Central memory CD4-positive, alpha-beta T cell (primary cell): Measurements from ENCODE around the gene OMP.
"Not testable (repeated sequence)": the region's sequence is repeated elsewhere in the genome, so short reads cannot be mapped to it uniquely, and the experiment has no call there.

Source experiments
- DNase-seq: peaks from one replicate; pipeline ENCODE4 v3.0.0; 2022

The OMP gene

DNA sequence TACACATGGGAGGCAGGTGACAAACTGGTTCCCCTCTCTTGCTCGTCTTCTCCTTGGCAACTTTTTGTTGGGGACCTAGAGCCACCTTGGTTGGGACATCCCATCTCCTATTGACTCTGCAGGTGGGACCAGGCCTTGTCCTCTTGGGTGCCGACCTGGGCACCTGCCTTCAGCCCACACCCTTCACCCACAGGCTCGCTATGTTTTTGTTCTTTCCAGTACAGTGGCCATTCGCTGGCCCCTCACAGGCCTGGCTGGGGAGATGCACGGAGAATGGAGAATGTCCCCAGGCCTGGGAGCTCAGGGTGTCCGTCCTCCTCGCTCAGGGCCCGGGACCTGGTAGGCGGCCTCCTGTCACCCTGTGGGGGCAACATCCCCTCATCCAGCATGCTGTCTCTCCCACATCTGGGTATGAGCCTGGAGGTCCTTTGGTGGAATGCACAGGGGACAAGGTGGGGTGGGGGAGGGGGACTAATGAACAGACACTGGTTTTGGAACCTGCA lies 14.9 kb upstream of the OMP start:
- DNase-seq = no peak

DNA sequence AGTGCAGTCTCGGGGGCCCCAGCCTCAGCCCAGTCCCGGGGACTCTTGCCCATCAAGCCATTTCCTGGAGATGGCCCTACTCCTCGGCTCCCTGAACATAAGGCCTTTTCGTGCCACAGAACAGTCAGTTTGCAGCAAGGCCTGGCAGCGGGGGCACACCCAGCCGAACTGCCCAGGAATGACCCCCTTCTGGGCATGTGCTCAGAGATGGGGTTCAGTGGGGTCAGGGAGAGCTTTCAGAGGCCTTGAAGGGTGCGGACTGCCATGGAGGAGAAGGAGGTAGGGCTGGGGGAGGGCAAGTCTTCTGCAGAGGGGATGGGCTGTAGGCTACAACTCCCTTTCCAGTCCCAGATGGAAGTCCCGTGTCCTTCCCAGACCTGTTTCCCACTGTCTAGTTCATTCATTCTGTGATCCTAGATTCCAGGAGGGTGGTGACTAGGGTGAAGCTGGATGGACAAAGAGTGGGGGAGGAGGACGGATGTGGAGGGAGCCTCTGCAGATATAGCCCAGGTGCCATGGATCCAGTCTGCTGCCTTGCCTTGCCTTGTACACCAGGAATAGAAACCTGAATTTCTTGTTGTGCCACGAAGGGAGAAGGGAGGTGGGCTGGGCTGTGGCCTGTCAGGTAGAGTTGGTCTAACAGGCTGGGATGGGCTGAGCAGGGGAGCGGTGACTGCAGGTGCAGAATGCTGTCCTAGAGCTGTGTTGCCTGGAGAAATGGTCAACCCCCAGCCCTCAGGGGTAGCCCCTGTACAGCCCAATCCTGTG lies 14.2 kb upstream of the OMP start:
- no peak for DNase-seq

DNA sequence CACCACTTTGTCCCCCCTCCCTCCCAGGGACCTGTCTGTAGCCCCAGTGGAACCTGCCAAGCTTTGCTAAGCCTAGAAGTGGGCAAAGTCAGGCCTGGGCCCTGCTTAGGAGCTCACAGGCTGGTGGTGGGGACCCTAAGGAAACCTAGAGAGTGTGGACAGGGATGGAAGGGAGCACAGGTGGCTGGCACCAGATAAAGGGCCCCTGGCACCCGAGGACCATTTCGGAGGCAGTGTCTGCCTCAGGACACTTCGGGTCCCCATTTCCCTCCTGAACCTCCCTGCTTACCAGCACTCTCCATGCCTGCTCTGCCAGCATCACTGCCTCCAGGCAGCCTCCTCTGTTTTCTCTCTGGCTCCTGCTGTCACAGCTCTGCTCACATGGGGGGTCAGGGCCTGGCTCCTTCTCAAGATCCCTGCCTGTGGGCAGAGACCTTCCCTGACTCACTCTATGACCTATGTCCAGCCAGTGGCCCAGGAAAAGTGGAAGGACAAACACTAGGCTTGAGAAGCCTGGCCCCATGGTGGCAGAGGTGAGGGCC lies 13.6 kb upstream of the OMP start:
- no peak for DNase-seq

DNA sequence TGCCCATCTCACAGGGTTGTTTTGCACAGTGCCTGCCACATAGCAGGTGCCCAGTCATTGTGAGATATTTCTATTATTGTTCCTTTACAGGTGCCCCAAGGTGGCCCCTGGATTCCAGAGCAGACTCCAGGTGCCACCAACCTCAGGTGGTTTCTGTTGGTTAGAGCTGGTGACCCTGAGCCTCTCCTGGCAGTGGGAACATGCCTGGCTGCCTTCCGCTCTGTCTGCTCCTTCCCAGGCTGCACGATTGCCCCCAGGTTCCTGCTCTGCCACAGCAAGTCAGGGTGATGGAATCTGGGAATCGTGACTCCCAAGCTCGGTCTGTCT lies 12.6 kb upstream of the OMP start:
- no peak for DNase-seq

DNA sequence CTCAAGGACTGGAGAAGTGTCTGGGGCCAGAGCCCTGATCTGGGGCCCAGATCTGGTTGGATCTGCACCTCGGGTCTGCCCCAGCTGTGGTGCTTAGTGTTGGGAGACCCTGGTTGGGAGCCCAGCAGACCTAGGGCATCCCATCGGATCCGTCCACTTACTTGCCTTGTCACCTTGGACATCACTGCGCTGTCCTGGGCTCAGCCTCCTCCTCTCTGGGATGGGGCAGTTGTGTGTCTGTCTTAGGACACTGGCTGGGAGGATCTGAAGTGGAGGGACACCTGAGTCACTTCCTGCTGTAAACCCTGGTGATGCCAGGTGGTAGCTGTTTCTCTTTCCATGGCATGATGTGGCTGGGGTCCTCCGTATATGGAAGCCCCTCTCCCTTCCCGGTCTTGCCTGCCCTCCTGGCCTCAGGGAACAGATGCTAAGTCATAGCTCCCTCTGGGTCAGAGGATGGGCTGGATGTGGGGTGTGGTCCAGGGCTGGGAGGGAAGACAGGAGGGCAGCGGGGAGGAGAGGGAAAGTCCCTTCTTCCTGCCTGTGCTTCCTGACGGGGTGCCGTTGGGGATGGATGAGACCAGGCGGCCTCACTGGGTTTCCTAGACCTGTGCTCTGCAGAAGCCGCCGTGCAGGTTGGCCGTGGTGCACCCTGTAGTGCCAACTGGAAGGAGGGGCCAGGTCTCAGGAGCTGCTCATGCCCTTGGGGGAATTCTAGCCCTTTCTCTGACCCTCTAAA lies 12.1 kb upstream of the OMP start:
- DNase-seq = no peak

DNA sequence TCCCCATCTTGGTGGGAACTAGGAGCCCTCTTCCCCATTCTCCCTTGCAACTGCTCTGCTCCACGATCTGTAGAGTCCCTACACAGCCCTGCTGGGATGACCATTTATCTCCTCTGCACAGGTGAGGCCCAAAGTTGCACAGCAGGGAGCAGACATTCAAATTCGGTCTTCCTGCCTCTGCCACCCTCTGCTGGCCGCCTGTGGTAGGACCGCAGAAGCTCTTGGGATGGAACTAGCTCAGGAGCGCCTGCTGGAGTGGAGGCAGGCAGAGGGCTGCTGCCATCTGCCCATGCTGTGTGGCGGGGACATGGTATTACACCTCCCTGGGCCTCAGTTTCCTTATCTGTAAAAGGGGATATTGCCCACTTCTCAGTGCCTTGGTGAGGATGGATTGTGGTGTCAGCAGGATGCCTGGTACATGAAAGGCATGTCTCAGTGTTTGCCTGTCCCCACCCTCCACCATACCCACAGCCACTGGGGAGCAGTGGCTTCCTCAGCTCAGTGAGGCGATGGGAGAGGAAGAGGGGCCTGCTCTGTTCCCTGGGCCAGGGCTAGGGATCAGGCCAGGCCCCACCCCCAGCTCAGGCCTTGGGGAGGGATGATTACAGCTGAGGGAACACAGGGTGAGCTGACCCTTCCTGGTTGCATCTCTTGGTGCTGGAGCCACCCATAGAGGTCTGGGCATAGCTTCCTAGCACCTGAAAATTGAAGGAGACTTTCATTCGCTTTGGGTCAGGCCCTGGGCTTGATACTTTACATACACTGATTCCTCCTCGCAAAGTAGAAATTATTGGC lies 11.3 kb upstream of the OMP start:
- peak; percentile 68 for DNase-seq

DNA sequence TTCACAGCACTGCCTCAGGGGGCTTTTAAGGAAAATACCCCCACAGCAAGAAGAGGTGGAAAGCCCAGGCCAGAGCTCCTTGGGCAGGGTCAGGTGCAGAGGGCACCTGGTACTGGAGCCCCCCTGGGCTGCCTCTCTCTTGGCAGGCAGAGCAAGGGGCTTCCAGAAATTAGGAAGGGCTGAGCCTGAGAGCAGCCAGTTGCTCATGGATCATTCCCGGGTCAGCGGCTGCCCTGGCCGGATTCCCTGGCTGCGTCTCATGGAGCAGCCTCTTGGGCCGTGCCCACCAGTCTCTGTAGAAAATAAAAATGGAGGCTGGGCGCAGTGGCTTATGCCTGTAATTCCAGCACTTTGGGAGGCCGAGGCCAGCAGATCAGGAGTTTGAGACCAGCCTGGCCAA lies 10.3 kb upstream of the OMP start:
- DNase-seq = no peak

DNA sequence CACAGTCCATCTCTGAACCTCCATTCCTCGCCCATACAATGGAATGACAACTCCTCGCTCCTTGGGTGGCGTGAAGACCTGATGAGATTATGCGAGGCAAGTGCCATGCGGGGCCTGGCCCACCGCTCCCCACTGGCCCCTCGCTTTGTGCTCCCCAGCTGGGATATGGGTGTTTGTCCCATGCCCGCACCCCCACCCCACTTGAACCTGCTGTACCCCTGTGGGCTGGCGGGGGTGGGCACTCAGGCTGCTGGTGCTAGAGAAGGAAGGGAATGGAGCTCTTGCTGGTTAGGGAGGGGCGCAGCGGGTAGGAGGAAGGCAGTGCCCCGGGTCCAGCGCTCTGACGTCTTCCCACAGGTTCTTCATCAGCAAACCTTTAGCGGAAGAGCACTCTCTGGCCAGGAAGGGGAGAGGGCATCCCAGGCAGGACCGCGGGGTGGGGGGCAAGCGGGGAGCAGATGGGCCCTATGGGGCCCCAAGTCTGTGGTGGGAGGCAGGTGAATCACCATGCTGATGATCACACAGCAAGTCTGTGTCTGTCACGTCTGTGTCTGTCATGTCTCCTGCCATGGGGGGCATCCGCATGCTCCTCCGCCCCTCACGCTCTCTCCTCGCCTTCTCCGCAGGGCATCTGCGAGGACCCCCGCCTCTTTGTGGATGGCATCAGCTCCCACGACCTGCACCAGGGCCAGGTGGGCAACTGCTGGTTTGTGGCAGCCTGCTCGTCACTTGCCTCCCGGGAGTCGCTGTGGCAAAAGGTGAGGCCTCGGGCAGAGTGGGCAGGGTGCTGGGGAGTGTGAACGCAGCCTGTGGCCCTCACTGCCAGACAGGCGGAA lies 9.4 kb upstream of the OMP start:
- no peak for DNase-seq

DNA sequence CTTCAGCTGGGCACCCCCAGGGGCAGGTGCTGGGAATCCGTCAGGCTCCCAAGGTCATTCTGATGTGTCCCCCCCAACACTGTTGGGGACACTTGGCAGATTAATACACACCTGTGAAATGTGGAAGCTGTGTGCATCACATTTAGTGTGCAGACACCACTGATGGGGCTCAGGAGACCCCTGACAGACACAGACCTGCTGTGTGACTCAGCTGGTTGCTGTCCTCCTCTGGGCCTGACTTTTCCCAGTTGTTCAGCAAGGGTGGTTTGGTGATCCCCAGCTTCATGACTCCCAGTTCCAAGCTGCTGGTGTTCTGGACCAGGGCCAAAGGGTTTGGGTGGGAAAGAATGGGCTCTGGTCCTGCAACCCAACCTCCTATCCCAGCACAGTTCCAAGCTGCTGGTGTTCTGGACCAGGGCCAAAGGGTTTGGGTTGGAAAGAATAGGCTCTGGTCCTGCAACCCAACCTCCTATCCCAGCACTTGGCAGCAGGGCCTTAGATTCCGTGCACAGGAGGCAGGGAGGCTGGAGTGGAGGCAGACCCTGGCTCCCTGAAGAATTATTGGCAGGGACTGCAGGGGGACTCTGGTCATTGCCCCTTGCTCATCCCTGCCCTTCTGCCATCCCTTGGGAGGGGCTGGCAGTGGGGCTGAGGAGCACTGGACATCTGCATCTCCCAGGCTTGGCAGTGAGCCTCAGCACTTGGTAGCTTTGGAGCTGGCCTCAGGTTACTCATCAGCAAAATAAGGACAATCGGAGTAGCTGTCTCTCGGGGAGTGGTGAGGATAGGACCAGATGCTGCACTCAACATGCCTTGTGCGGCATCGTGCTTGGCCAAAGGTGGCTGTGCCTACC lies 8.4 kb upstream of the OMP start:
- no peak for DNase-seq

DNA sequence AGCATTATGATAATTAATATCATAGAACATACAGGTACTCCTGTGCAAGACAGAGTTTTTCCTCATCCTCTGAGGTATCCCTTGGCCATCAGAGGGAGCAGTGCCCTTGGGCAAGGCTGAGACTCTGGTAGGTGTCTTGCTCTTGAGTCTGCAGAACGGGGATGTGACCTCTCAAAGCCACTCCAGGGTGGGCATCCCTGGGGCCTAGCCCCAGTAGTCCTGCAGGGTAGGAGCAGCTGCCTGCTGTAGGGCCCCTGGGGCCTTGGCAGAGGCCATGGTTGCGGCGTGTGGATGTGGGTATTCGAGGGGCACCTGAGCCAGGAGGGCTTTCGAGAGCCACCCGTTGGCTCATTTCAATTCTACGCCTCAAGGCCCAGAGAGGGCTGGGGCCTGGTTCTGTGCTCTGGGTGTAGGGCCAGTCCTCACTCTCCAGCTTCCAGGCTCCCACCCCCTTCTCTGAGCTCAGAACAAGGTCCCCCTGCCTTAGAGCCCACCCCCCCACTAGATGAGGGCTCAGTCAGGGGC lies 7.7 kb upstream of the OMP start:
- no peak for DNase-seq

DNA sequence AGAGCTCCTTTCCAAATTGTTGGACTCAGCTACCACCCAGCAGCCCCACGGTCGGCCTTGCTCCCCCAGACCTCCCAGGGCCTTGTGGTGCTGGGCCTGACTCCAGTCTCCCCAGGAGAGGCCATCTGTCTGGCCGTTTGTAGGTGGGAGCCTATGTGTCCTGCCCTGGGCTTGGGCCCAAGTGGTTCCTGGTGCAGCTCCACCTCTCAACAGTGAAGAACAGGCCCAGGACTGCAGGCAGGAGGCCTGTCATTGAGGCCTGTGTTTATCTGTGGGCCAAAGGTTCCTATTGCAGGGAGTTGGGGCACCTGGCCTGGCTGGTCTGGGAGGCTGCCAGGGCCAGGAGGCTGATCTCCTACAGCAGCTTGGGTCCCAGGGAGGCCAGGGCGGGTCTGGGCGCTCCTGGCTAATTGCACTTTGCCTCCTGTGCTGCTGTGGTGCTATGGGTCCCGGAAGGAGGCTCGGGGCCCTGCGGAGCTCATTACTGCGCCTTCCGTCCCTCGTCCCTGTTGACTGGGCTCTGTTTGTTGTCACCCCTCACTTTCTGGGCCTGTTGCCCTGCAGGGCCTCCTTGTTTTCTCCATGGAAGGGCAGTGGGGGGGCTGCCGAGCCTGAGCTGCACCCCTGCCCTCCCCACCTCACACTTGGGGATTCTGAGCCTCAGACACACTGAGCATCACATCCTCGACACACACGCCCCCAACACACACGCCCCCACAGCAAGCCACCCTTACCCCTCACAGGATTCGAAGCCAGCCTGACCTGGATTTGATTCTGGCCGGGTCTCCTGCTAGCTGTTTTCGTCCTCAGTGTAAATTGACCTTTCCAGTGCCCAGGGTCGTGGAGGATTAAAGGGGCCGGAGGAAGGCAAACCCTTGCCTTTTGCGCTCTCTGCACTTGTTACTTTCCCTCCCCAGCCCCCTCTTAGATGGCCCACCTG lies 6.8 kb upstream of the OMP start:
- no peak for DNase-seq

DNA sequence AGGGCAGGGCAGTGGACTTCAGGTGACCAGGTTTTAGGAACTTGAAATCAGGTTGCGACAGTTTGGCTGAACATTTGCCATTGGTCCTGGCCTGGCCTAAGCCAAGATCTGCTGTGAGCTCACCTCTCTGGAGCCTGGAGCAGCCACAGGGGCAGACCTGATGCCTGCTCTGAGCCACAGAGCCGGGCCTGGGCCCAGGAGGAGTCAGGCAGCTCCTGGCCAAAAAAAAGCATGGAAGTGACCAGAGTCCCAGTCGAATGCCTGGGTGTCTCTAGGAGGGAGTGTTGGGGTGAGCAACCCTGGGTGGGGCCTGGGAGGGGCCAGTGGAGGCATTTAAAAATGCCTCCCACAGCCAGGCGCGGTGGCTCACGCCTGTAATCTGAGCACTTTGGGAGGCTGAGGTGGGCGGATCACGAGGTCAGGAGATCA lies 6.0 kb upstream of the OMP start:
- DNase-seq = no peak

DNA sequence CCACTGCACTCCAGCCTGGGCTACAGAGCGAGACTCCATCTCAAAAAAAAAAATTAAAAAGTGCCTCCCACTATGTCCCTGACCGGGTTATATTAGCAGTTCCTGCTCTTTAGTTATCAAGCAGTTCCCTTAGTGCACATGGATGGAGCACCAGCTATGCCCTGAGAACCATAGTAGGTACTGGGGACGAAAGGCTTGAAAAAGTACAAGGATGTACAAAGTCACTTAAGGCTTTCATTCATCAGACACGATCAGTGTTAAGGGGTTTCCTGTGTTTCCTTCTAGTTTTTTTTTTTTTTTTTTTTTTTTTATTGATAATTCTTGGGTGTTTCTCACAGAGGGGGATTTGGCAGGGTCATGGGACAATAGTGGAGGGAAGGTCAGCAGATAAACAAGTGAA lies 5.5 kb upstream of the OMP start:
- not testable (repeated sequence) for DNase-seq

DNA sequence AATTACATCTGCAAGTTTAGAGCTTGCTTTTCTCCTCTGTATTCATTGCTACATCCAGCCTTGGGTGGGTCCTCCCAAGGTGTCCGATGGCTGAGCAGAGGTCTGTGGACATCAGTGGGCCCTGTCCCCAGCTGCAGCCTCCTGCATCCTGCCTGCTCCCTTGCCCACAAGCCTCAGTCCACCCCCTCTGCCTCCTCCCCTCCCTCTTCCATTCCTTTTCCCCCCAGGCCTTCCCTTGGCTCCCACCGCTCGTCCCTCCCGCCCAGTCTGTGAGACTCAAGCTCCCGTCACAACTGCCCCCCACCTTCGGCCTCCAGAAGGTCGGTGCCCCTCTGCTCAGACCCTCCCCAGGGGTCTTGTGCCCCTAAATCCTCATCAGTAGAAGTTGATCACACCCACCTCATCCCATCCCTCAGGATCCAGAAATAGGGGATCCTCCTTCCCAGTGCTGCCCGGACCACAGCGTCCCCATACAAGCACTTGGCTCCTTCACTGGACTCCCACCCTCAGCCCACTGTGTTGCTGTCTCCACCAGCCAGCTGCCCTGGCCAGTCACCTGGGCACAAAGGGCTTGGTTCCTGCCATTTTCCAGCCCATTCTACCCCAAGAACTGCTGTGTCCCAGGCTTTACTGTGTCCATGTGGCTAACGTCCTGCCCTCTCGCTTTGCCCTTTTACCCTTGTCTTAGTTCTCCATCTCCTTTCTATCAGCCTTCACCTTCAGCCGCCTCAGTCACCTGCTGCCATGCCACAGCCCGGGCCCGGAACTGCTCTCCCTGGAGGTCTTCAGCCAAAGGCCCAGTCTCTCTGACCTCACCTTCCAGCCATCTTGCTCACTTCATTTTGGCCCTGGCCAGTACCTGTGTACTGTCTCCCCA lies 2.2 kb upstream of the OMP start:
- DNase-seq = no peak

DNA sequence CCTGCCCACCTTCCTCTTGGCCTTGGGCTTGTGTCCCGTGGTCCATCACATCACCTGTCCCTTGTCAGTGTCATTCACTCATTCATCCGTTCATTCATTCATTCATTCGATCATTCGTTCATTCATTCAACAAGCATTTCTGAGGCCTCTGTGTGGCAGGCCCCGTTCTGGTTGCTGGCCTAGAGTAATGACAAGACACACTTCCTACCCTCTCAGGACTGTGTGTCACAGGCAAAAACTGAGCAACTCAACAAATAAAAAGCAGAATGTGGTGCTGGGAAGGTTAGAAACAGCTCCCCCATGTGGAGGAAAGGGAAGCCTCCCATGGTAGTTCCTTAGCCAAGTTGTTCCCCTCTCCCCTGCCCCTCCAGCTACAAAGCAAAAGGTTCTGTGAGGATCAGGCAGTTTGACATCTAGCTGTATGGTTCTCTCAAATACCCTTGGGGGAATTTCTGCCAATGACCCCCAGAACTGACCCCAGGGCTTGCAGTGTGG lies 1.6 kb upstream of the OMP start:
- DNase-seq = no peak

DNA sequence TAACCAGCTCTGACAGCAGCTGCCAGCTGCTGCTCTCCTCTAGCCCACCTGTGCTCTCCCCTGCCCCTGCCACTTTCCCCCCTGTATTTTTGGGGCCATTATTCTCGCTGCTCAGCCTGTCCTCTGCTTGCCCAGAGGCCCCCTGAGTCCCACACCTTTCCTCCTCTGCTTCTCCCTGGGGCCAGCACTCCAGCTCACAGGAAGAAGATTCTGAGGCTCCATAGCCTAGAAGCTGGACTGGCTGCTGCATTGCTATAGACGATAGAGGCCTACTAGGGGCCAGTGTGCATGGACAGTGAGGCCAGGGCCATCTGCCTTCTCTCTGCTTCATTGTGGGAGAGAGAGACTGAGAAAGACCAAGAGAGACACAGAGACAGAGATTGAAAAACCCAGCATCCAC lies 679 bp downstream of the OMP start:
- no peak for DNase-seq

DNA sequence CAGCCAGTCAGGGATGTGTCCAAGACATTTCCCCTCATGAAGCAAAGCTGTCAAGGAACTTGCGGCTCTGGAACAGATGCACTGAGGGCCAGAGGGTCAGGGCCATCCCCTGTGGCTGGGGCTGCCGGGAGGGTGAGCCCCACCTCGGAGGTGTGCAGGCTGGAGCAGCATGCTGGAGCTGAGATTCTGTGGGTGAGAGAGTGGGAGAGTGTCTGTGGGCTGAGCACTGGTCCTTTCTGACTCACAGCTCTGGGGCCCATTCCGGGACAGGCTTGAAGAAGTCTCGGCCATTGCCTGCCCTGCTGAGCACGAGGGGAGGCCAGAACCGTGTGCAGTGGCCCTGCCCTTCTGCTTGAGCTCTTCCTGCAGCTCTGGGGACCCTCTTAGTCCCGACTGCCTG lies 2.1 kb downstream of the OMP start:
- no peak for DNase-seq

DNA sequence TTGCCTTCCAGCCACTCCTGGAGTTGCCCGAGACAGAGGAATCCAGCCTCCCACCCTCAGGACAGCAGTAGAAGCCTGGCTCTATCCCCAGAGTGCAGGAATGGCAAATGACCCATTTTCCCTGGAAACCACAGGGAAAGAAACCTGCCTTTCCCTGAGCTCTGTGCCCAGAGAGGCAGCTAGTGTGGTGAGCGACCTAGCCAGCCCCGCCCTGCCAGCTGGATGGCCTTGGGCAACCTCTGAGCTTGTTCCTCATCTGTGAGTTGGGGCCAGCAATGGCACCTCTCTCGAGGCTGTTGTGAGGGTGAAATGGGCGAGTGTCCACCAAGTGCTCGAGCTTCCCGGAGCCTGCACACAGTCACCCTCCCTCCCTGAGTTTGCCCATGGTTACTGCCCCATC lies 3.7 kb downstream of the OMP start:
- no peak for DNase-seq

DNA sequence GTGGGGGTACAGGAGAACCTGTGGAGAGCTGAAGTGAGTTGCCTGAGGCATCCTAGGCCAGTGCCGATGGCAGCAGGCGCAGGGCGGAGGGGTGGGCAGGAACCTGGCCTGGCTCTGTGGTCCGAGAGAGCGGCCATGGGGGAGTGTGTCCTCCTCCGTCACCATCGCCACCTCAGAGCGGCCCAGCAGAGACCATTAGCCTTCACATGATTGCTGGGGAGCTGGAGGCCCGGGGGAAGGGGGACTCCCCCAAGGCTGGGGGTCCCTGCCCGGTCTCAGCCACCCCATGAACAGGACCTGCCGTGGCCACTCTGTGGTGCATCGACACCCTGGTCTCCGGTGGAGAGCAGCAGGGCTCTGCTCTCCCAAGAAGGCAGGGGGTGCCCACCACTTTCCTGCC lies 4.1 kb downstream of the OMP start:
- DNase-seq = no peak
